ENCODE results near the gene C9orf78. TPM values are rescaled to one million over a fixed set of nuclear protein-coding genes. Genes with fewer than 3 reads are reported as not detected.
A peak's percentile ranks its signal among the peaks of the same experiment; 100 is the strongest.

Gene C9orf78
- total and polyA plus RNA-seq, 9 of the 15 experiments (the other 6 are each of a cell fraction or from before 2014, with no cell fraction given) = 94.6 to 266 (median 202) TPM

DNA sequence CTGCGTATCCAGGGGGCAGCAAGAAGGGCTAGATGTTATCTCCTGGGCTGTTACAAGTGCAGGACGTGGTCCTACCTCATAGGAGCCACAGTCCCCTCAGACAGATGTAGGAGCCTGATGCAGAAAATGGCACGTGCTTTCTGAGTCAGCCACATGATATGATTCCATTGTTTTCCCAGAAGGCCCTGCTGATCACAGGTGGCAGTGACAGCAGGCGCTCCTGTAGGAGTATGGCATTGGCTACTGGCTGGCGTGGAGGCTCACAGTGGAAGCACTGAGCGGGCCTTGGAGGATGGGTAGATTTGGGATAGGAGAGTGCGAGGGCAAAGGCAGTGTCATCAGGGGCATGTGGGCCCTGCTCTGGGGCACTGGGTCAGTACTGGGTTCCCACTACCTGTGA, 22.1 kb upstream of the C9orf78 start:
- H3K9ac ChIP-seq (ENCODE audit: insufficient read depth in 1 of 2, low read depth in 2 of 2, low read length in 2 of 2) = peak overlapping the region; percentile 54 to 76; a peak in 3 of 4 replicates
- H3K36me3 ChIP-seq (ENCODE audit: control insufficient read depth, insufficient read depth, low read length) = peaks cover 90% of the 10 kb centered on the region
- H3K4me2 ChIP-seq (ENCODE audit: insufficient read depth, low read length) = no peak overlapping the region; the same call in 1 of the 2 replicates
- ATAC-seq (no peak), DNase-seq (ENCODE audit: extremely low read depth in 1 of 4, low spot score in 3 of 4) (peak in 3 of 4 experiments; percentile 57 to 78 (median 71)), FAIRE-seq (no peak)
- 62% methylated on average over 7 of the region's 7 CpGs for WGBS (ENCODE audit: insufficient coverage, low coverage, missing lambda C conversion rate)
- ChIA-PET CTCF (ENCODE audit: low intra/inter-chr PET ratio) (no interaction called here), POLR2A (interaction anchor here (1.2 to 9.4 kb wide), 3 partner anchors 7 to 13 kb away, joined by 3 to 91 read pairs (median 40); no protein-coding TSS in a partner anchor)
- H3K27me3 ChIP-seq (ENCODE audit: control insufficient read depth in 2 of 2, insufficient read depth in 2 of 2, low read length in 2 of 2) = no peaks in the 10 kb centered on the region
- intact Hi-C loops (cut with micrococcal nuclease) = no loop called here
- no peaks in the 10 kb centered on the region for H3K9me3 ChIP-seq (replicated peaks; ENCODE audit: control insufficient read depth, insufficient read depth, low read depth, low read length)
- H3K4me1 ChIP-seq (replicated peaks in 1 of 2; ENCODE audit: control insufficient read depth in 2 of 2, insufficient read depth in 2 of 2, low read length in 2 of 2) = peaks cover 49 to 50% of the 10 kb centered on the region in 2 experiments
- H3K9me1 ChIP-seq (ENCODE audit: control insufficient read depth, insufficient read depth, low read length) = no peaks in the 10 kb centered on the region
- no peaks in the 10 kb centered on the region for H4K20me1 ChIP-seq (replicated peaks; ENCODE audit: control insufficient read depth, insufficient read depth, low read length)
- H3K79me2 ChIP-seq (ENCODE audit: control insufficient read depth, insufficient read depth, low read length) = peaks cover 48% of the 10 kb centered on the region
- no peak overlapping the region for H3K4me3 ChIP-seq
- in situ Hi-C loops (cut with MboI) = no loop called here
- 0 out of 2 replicates have a peak overlapping the region, but pooled peaks have one; percentile 21 for H2AFZ ChIP-seq (ENCODE audit: low read depth, low read length)
- H3K27ac ChIP-seq (ENCODE audit: extremely low read depth, low read depth, low read length) = peak overlapping the region; percentile 75
- BruUV-seq (replicated peaks) = no TSS peak
- TF ChIP-seq ZNF583 (CRISPR knock-in tag; IDR thresholded peaks at IDR 0.05) = peak; percentile 75; the same call in 1 of the 2 replicates
- TF ChIP-seq E2F6 (IDR thresholded peaks at IDR 0.05; ENCODE audit: borderline replicate concordance in 1 of 2, extremely low read depth in 1 of 2, insufficient read depth in 1 of 2, insufficient read length in 1 of 2, low read depth in 1 of 2, low read length in 1 of 2, poor library complexity in 1 of 2, severe bottlenecking in 1 of 2) = peak in 1 of 2 experiments; percentile 46
- peak; percentile 51; the same call in 1 of the 2 replicates for TF ChIP-seq THAP12 (CRISPR knock-in tag; IDR thresholded peaks at IDR 0.05)
- 0 out of 2 replicates have a peak, but pooled peaks have one; percentile 22 for TF ChIP-seq ZNF41 (CRISPR knock-in tag; conservative IDR thresholded peaks at IDR 0.05)
- no peak for TF ChIP-seq RBFOX2 (IDR thresholded peaks at IDR 0.05; ENCODE audit: low read depth, low read length)
- TF ChIP-seq, protein P1, sequence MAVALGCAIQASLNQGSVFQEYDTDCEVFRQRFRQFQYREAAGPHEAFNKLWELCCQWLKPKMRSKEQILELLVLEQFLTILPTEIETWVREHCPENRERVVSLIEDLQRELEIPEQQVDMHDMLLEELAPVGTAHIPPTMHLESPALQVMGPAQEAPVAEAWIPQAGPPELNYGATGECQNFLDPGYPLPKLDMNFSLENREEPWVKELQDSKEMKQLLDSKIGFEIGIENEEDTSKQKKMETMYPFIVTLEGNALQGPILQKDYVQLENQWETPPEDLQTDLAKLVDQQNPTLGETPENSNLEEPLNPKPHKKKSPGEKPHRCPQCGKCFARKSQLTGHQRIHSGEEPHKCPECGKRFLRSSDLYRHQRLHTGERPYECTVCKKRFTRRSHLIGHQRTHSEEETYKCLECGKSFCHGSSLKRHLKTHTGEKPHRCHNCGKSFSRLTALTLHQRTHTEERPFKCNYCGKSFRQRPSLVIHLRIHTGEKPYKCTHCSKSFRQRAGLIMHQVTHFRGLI (CRISPR knock-in tag; IDR thresholded peaks at IDR 0.05) = 0 out of 2 replicates have a peak, but pooled peaks have one; percentile 6
- peak in 1 of 2 experiments; percentile 34; a peak in 1 of 4 replicates for TF ChIP-seq TEAD1 (CRISPR knock-in tag; IDR thresholded peaks at IDR 0.05)
- TF ChIP-seq, protein P2, sequence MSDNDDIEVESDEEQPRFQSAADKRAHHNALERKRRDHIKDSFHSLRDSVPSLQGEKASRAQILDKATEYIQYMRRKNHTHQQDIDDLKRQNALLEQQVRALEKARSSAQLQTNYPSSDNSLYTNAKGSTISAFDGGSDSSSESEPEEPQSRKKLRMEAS (CRISPR knock-in tag; IDR thresholded peaks at IDR 0.05) = peak; percentile 68
- TF ChIP-seq, protein P3, sequence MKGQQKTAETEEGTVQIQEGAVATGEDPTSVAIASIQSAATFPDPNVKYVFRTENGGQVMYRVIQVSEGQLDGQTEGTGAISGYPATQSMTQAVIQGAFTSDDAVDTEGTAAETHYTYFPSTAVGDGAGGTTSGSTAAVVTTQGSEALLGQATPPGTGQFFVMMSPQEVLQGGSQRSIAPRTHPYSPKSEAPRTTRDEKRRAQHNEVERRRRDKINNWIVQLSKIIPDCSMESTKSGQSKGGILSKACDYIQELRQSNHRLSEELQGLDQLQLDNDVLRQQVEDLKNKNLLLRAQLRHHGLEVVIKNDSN (CRISPR knock-in tag; IDR thresholded peaks at IDR 0.05) = peak; percentile 58; the same call in 1 of the 2 replicates
- no peak for TF ChIP-seq ZFX (CRISPR knock-in tag; IDR thresholded peaks at IDR 0.05)
- no peak for TF ChIP-seq RHOXF2B (CRISPR knock-in tag; conservative IDR thresholded peaks at IDR 0.05)
- 0 out of 2 replicates have a peak, but pooled peaks have one; percentile 29 for TF ChIP-seq ZBTB7A (IDR thresholded peaks at IDR 0.05; ENCODE audit: borderline replicate concordance, control insufficient read depth, low read depth, low read length)
- TF ChIP-seq MECOM (CRISPR knock-in tag; IDR thresholded peaks at IDR 0.05) = 0 out of 2 replicates have a peak, but pooled peaks have one; percentile 60
- TF ChIP-seq E2F3 (CRISPR knock-in tag; IDR thresholded peaks at IDR 0.05) = no peak
- peak; percentile 3 for TF ChIP-seq FOS (IDR thresholded peaks at IDR 0.05; ENCODE audit: extremely low read depth, insufficient read length)
